Liver (tissue), 9 donors: Measurements from ENCODE around the gene CSF3R. TPM values are rescaled to one million over a fixed set of nuclear protein-coding genes. Genes with fewer than 3 reads are reported as not detected.

Experiments
- DNase-seq: peaks from one replicate; pipeline ENCODE4 v3.0.0-alpha.2; 2017; ENCODE audit warnings: low spot score
- H3K27ac ChIP-seq, 2 donors: one replicate each; pipeline ENCODE4 v1.7.0; 2013; ENCODE audit warnings: inconsistent platforms in 2 of 2, low read length in 2 of 2, control low read depth in 1 of 2, low read depth in 1 of 2, mild to moderate bottlenecking in 1 of 2
- H3K27me3 ChIP-seq, 4 donors: one replicate each; pipeline versions ENCODE4 v1.6.1 to v1.7.0; 2013; ENCODE audit warnings: low read length in 3 of 4, inconsistent platforms in 1 of 4, mild to moderate bottlenecking in 1 of 4, moderate library complexity in 1 of 4; ENCODE audit not compliant: control insufficient read depth in 4 of 4, insufficient read depth in 4 of 4
- H3K36me3 ChIP-seq, 4 donors: one replicate each; pipeline versions ENCODE4 v1.6.1 to v1.7.0; 2013; ENCODE audit warnings: low read length in 3 of 4, mild to moderate bottlenecking in 3 of 4, low read depth in 1 of 4, moderate library complexity in 1 of 4; ENCODE audit not compliant: control insufficient read depth in 4 of 4, insufficient read depth in 3 of 4
- H3K4me1 ChIP-seq, 4 donors: one replicate each; pipeline versions ENCODE4 v1.6.1 to v1.7.0; 2013; ENCODE audit warnings: low read length in 3 of 4, mild to moderate bottlenecking in 3 of 4, moderate library complexity in 1 of 4; ENCODE audit not compliant: control insufficient read depth in 4 of 4, insufficient read depth in 4 of 4
- H3K4me3 ChIP-seq, 3 donors: one replicate each; pipeline versions ENCODE4 v1.6.1 to v1.7.0; 2013; ENCODE audit warnings: low read length in 3 of 3, control low read depth in 1 of 3, low read depth in 1 of 3, mild to moderate bottlenecking in 1 of 3
- H3K9ac ChIP-seq, 2 donors: one replicate each; pipeline ENCODE4 v1.7.0; 2013; ENCODE audit warnings: low read length in 2 of 2, mild to moderate bottlenecking in 2 of 2, moderate library complexity in 2 of 2, control low read depth in 1 of 2, low read depth in 1 of 2
- H3K9me3 ChIP-seq, 4 donors: one replicate each; pipeline versions ENCODE4 v1.6.1 to v1.7.0; 2013; ENCODE audit warnings: low read length in 3 of 4; ENCODE audit not compliant: control insufficient read depth in 4 of 4
- ATF3 ChIP-seq: IDR thresholded peaks from 2 replicates; pipeline ENCODE4 v1.6.1; 2016; ENCODE audit warnings: antibody characterized with exemption
- FOXA1 ChIP-seq: IDR thresholded peaks from 2 replicates; pipeline ENCODE4 v1.6.1; 2016; ENCODE audit warnings: antibody characterized with exemption
- FOXA2 ChIP-seq: IDR thresholded peaks from 2 replicates; pipeline ENCODE4 v1.6.1; 2016; ENCODE audit warnings: antibody characterized with exemption
- GABPA ChIP-seq, 2 donors: IDR thresholded peaks in 1 of 2; conservative IDR thresholded peaks in 1 of 2; 2 replicates each; pipeline ENCODE4 v1.6.1; 2016; ENCODE audit warnings: antibody characterized with exemption in 2 of 2, mild to moderate bottlenecking in 1 of 2, moderate library complexity in 1 of 2
- HNF4A ChIP-seq, 2 donors: conservative IDR thresholded peaks; 2 replicates each; pipeline ENCODE4 v1.6.1; 2016; ENCODE audit warnings: antibody characterized with exemption in 2 of 2, mild to moderate bottlenecking in 2 of 2
- HNF4G ChIP-seq: IDR thresholded peaks from 2 replicates; pipeline ENCODE4 v1.6.1; 2016; ENCODE audit warnings: antibody characterized with exemption
- JUND ChIP-seq, 2 donors: IDR thresholded peaks; 2 replicates each; pipeline ENCODE4 v1.6.1; 2016; ENCODE audit warnings: antibody characterized with exemption in 2 of 2
- MAX ChIP-seq: IDR thresholded peaks from 2 replicates; pipeline ENCODE4 v1.6.1; 2016; ENCODE audit warnings: antibody characterized with exemption
- NR2F2 ChIP-seq: IDR thresholded peaks from 2 replicates; pipeline ENCODE4 v1.6.1; 2016; ENCODE audit warnings: antibody characterized with exemption
- RAD21 ChIP-seq, 2 donors: IDR thresholded peaks; 2 replicates each; pipeline ENCODE4 v1.6.1; 2016; ENCODE audit warnings: antibody characterized with exemption in 2 of 2, mild to moderate bottlenecking in 2 of 2
- REST ChIP-seq: IDR thresholded peaks from 2 replicates; pipeline ENCODE4 v1.6.1; 2016; ENCODE audit warnings: antibody characterized with exemption, mild to moderate bottlenecking
- SP1 ChIP-seq: IDR thresholded peaks from 2 replicates; pipeline ENCODE4 v1.6.1; 2018; ENCODE audit warnings: antibody characterized with exemption, mild to moderate bottlenecking
- TAF1 ChIP-seq: conservative IDR thresholded peaks from 2 replicates; pipeline ENCODE4 v1.6.1; 2016; ENCODE audit warnings: antibody characterized with exemption, mild to moderate bottlenecking
- YY1 ChIP-seq: IDR thresholded peaks from 2 replicates; pipeline ENCODE4 v1.6.1; 2016; ENCODE audit warnings: antibody characterized with exemption, mild to moderate bottlenecking
- WGBS: extraction: QIAGEN DNeasy Blood & Tissue Kit; methylation state at CpG from one replicate; pipeline ENCODE4 v1.1.7; 2013; 5-methylcytosine and 5-hydroxymethylcytosine counted together
- polyA plus RNA-seq, 2 donors: library from polyadenylated mRNA; stranded (reverse) in 1 of 2; unstranded in 1 of 2; fragments of 200-250 nt in 1 of 2; fragments of >200 nt in 1 of 2; fragmentation: Nextera tagmentation in 1 of 2; extraction: Ambion mirVana in 1 of 2; gene quantifications; one replicate each; pipeline versions ENCODE4 v1.2.1 to v1.2.3, GENCODE V29; 2013 to 2015
- total RNA-seq, 2 donors: library from RNA; depleted of rRNA; stranded (reverse); fragments of >200 nt; gene quantifications; one replicate each; pipeline ENCODE4 v1.2.3, GENCODE V29; 2014
- TF ChIP-seq, protein P1 (sequence below): IDR thresholded peaks from 2 replicates; pipeline ENCODE4 v1.6.1; 2016; ENCODE audit warnings: antibody characterized with exemption
- donor health status: healthy.
- donor health status: healthy.
- donor health status: healthy.
- donor health status: healthy.
- donor health status: healthy.

The CSF3R gene
- total and polyA plus RNA-seq, 4 donors = 6.7 to 81.3 (median 15.9) TPM

DNA sequence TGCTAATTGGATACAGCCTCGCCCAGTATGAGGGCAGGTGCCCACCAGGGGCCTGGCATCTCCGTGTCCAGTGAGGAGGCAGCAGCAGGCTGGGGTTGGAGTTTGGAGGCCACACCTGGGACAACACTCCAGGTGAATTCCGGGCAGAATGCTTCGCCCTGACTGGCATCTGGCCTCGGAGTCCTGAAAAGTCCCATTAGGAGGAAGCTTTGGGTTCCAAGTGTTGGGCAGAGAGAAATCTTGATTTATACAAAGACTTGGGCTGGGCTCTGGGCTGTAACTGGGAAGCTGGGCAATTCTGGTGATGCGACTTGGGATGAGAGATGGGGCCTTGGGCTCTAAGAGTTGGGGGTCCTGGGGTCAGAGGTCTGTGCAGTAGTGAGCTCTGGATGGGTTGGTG, 48.1 kb upstream of the CSF3R start:
- TF ChIP-seq JUND (IDR thresholded peaks at IDR 0.05) = no peak
- TF ChIP-seq HNF4A (conservative IDR thresholded peaks at IDR 0.05) = no peak
- TF ChIP-seq MAX = no peak
- TF ChIP-seq FOXA2 = no peak
- no peak for TF ChIP-seq SP1
- TF ChIP-seq FOXA1 = no peak
- no peak for TF ChIP-seq YY1
- no peak for TF ChIP-seq ATF3
- TF ChIP-seq, protein P1, sequence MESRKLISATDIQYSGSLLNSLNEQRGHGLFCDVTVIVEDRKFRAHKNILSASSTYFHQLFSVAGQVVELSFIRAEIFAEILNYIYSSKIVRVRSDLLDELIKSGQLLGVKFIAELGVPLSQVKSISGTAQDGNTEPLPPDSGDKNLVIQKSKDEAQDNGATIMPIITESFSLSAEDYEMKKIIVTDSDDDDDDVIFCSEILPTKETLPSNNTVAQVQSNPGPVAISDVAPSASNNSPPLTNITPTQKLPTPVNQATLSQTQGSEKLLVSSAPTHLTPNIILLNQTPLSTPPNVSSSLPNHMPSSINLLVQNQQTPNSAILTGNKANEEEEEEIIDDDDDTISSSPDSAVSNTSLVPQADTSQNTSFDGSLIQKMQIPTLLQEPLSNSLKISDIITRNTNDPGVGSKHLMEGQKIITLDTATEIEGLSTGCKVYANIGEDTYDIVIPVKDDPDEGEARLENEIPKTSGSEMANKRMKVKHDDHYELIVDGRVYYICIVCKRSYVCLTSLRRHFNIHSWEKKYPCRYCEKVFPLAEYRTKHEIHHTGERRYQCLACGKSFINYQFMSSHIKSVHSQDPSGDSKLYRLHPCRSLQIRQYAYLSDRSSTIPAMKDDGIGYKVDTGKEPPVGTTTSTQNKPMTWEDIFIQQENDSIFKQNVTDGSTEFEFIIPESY = no peak
- no peak for TF ChIP-seq TAF1
- no peak overlapping the region for H3K27ac ChIP-seq
- no peak overlapping the region for H3K4me3 ChIP-seq
- H3K9ac ChIP-seq = no peak overlapping the region
- no peaks in the 10 kb centered on the region for H3K36me3 ChIP-seq
- no peaks in the 10 kb centered on the region for H3K4me1 ChIP-seq
- 84% methylated on average over 6 of the region's 6 CpGs for WGBS
- peaks cover 0 to 7% (median 1%) of the 10 kb centered on the region in 4 donors for H3K9me3 ChIP-seq
- no peaks in the 10 kb centered on the region for H3K27me3 ChIP-seq
- DNase-seq = no peak

- no peak overlapping the region for H3K4me3 ChIP-seq
- H3K36me3 ChIP-seq = no peaks in the 10 kb centered on the region
- no peak overlapping the region for H3K27ac ChIP-seq
- TF ChIP-seq YY1 (no peak), HNF4A (conservative IDR thresholded peaks at IDR 0.05) (no peak), JUND (IDR thresholded peaks at IDR 0.05) (no peak), REST (no peak), NR2F2 (no peak), FOXA2 (no peak), SP1 (no peak), ATF3 (no peak), RAD21 (IDR thresholded peaks at IDR 0.05) (no peak), HNF4G (no peak), GABPA (IDR thresholded peaks at IDR 0.05 in 1 of 2, conservative IDR thresholded peaks at IDR 0.05 in 1 of 2) (no peak)
- peaks cover 0 to 7% (median 1%) of the 10 kb centered on the region in 4 donors for H3K9me3 ChIP-seq
- no peak overlapping the region for H3K9ac ChIP-seq
- 74% methylated on average over 7 of the region's 7 CpGs for WGBS
- no peak for DNase-seq
- H3K4me1 ChIP-seq = no peaks in the 10 kb centered on the region
- no peaks in the 10 kb centered on the region for H3K27me3 ChIP-seq
Measured at GRCh38 chr1:36530261-36530660, 47.5 kb upstream of the CSF3R start.
